ENCODE results near the gene IL17C. TPM values are rescaled to one million over a fixed set of nuclear protein-coding genes. Genes with fewer than 3 reads are reported as not detected.
A peak's percentile ranks its signal among the peaks of the same experiment; 100 is the strongest.

Gene IL17C
- total and polyA plus RNA-seq, 4 donors, result not detected

DNA sequence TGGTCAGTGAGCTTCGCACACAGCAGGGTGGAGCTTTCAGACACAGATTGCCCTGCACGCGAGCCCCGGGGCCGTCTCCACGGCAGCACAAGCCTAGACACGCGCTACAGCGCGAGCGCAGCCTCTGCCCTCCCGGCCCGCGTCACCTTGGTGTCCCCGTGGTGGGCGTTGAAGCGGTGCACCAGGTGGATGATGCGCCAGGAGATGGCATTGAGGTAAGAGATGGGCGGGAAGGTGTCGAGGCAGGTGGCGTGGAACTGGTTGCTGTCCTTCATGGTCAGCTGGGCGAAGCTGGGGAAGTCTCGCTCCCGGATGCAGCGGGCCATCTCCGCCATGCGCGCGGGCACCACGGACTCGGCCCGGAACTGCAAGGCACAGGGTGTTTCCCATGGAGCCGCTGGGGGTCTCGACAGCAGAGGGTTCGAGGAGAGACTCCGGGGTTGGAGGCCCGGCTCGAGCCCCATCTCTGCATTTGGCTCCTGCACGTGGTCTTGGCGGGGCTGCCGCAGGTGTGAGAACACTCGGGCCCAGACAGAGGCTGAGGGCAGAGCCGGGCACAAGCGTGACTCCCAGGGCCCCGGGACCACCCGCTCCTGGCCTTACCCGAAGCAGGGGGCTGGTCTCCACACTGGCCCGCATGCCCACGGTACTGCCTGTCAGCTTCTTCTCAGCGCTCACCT is 16.8 kb downstream of the IL17C start:
- WGBS (ENCODE audit: insufficient coverage), result 95% methylated on average over 50 of the region's 50 CpGs
- H3K36me3 ChIP-seq (ENCODE audit: control insufficient read depth, insufficient read depth, low read length), result peaks cover 96% of the 10 kb centered on the region

DNA sequence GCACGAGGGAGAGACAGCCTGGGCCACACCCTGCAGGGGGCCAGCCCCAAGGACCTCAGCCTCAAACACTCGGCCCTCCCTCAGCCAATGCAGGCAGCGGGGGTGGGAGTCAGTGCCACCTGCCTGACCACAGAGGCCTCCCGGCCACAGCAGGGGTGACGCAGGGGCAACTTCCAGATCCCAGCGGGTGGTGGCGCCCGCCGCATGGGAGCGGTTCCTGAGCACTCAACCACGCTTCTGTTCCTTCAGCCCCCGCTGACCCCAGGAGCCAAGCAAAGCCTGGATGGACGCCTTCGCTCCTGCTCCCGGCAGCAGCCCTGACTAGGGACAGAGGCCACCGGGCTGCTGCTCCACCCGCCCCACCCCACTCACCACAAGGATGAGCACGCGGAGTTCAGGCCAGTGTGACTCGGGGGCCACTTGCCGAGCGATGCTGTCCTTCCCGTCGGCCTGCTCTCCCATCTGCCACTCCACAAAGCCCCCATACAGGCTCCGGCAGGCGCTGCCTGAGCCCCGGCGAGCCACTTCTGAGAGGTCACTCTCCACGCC is 17.4 kb downstream of the IL17C start:
- H3K36me3 ChIP-seq (ENCODE audit: control insufficient read depth, insufficient read depth, low read length), result peaks cover 92% of the 10 kb centered on the region
- 88% methylated on average over 27 of the region's 29 CpGs for WGBS (ENCODE audit: insufficient coverage)
- H3K9me3 ChIP-seq (ENCODE audit: control insufficient read depth, insufficient read depth, low read length), result no peaks in the 10 kb centered on the region
- no peaks in the 10 kb centered on the region for H3K27me3 ChIP-seq (ENCODE audit: control insufficient read depth, insufficient read depth, low read length)
- no peak for DNase-seq (ENCODE audit: low read depth in 4 of 6, low spot score in 6 of 6)
- no peak overlapping the region for H3K4me3 ChIP-seq (ENCODE audit: low read depth, low read length)
- peaks cover 22% of the 10 kb centered on the region for H3K4me1 ChIP-seq (ENCODE audit: control insufficient read depth, insufficient read depth, low read length)
- H3K27ac ChIP-seq (ENCODE audit: low read depth, low read length), result no peak overlapping the region

More for the DNA sequence above, 16.8 kb downstream of the IL17C start:
- no peak for DNase-seq (ENCODE audit: low read depth in 4 of 6, low spot score in 6 of 6)
- Histone ChIP-seq H3K4me1 (ENCODE audit: control insufficient read depth, insufficient read depth, low read length) (peaks cover 28% of the 10 kb centered on the region), H3K27me3 (ENCODE audit: control insufficient read depth, insufficient read depth, low read length) (no peaks in the 10 kb centered on the region), H3K9me3 (ENCODE audit: control insufficient read depth, insufficient read depth, low read length) (no peaks in the 10 kb centered on the region), H3K4me3 (ENCODE audit: low read depth, low read length) (no peak overlapping the region), H3K27ac (ENCODE audit: low read depth, low read length) (no peak overlapping the region)

- H3K36me3 ChIP-seq (ENCODE audit: control insufficient read depth, insufficient read depth, low read length), result peaks cover 88% of the 10 kb centered on the region
- H3K9me3 ChIP-seq (ENCODE audit: control insufficient read depth, insufficient read depth, low read length), result no peaks in the 10 kb centered on the region
- WGBS (ENCODE audit: insufficient coverage), result 85% methylated on average over 14 of the region's 25 CpGs
- no peak for DNase-seq (ENCODE audit: low read depth in 4 of 6, low spot score in 6 of 6)
- no peak overlapping the region for H3K27ac ChIP-seq (ENCODE audit: low read depth, low read length)
- no peaks in the 10 kb centered on the region for H3K27me3 ChIP-seq (ENCODE audit: control insufficient read depth, insufficient read depth, low read length)
- H3K4me3 ChIP-seq (ENCODE audit: low read depth, low read length), result no peak overlapping the region
- peaks cover 19% of the 10 kb centered on the region for H3K4me1 ChIP-seq (ENCODE audit: control insufficient read depth, insufficient read depth, low read length)
These were observed 18.1 kb downstream of the IL17C start for GRCh38 chr16:88656291-88656980.

DNA sequence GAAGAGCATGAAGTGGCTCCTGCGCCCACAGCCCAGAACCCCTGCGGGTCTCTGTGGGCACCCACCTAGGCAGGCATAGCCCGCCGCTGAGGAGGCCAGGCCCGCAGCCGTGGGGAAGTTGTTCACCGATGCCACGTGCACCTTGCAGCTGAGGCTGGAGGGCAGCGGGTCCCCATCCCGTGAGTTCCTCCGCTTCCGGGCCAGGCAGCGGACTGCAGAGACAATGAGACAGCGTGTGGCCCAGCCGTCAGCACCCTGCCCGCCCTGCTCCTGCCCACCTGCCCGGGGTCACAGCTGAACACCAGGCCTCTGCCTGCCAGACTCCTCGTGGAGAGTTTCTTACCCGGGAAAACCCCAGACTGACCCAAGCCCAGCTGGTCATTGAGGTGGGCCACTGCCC is 19.0 kb downstream of the IL17C start:
- WGBS (ENCODE audit: insufficient coverage), result 90% methylated on average over 19 of the region's 19 CpGs
- no peak for DNase-seq (ENCODE audit: low read depth in 4 of 6, low spot score in 6 of 6)
- no peak overlapping the region for H3K27ac ChIP-seq (ENCODE audit: low read depth, low read length)
- no peaks in the 10 kb centered on the region for H3K27me3 ChIP-seq (ENCODE audit: control insufficient read depth, insufficient read depth, low read length)
- peaks cover 22% of the 10 kb centered on the region for H3K4me1 ChIP-seq (ENCODE audit: control insufficient read depth, insufficient read depth, low read length)
- H3K4me3 ChIP-seq (ENCODE audit: low read depth, low read length), result no peak overlapping the region
- peaks cover 78% of the 10 kb centered on the region for H3K36me3 ChIP-seq (ENCODE audit: control insufficient read depth, insufficient read depth, low read length)
- no peaks in the 10 kb centered on the region for H3K9me3 ChIP-seq (ENCODE audit: control insufficient read depth, insufficient read depth, low read length)

DNA sequence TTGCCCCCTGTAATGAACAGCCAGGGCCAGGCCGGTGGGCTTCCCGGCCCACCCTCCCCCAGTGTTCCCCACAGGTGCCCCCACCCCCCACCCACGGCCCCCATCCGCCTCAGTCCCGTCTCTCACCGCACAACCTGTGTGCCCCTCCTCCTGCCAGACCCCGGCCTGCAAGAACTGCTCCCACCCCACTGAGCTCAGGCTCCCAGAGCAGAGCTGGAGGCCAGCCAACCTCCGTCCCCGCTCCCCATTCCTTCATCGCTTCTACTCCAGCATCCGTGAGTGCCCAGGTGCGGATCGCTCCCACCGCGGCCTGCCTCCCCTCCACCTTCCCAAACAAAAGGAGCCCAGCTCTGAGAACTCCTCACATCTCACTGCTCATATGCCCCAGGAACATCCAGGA is 20.3 kb downstream of the IL17C start:
- no peak for DNase-seq (ENCODE audit: low read depth in 4 of 6, low spot score in 6 of 6)
- Histone ChIP-seq H3K4me3 (ENCODE audit: low read depth, low read length) (no peak overlapping the region), H3K4me1 (ENCODE audit: control insufficient read depth, insufficient read depth, low read length) (peaks cover 24% of the 10 kb centered on the region), H3K27me3 (ENCODE audit: control insufficient read depth, insufficient read depth, low read length) (no peaks in the 10 kb centered on the region), H3K9me3 (ENCODE audit: control insufficient read depth, insufficient read depth, low read length) (no peaks in the 10 kb centered on the region), H3K36me3 (ENCODE audit: control insufficient read depth, insufficient read depth, low read length) (peaks cover 65% of the 10 kb centered on the region), H3K27ac (ENCODE audit: low read depth, low read length) (no peak overlapping the region)
- 71% methylated on average over 11 of the region's 15 CpGs for WGBS (ENCODE audit: insufficient coverage)

DNA sequence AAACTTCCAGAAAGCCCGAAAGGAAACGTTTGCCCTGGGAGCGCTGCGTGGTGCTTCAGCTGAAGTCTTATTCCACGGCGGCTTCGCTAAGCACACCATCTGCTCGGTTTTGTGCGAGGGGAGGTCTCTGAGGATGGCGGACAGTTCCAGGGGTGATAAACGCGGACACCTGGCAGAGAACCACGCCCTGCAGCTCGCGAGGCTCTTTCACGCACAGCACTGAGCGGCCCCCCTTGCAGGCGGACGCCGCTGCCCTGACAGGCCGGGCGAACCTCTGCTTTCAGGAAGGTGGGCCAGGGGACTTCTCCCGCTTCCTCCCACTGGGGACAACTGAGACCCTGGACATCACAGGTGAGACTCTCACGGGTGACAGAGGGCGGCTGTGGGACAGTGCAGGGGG is 20.8 kb downstream of the IL17C start:
- WGBS (ENCODE audit: insufficient coverage), result 93% methylated on average over 25 of the region's 25 CpGs
- no peak overlapping the region for H3K4me3 ChIP-seq (ENCODE audit: low read depth, low read length)
- H3K27me3 ChIP-seq (ENCODE audit: control insufficient read depth, insufficient read depth, low read length), result no peaks in the 10 kb centered on the region
- no peak overlapping the region for H3K27ac ChIP-seq (ENCODE audit: low read depth, low read length)
- H3K4me1 ChIP-seq (ENCODE audit: control insufficient read depth, insufficient read depth, low read length), result peaks cover 28% of the 10 kb centered on the region
- H3K9me3 ChIP-seq (ENCODE audit: control insufficient read depth, insufficient read depth, low read length), result no peaks in the 10 kb centered on the region
- DNase-seq (ENCODE audit: low read depth in 4 of 6, low spot score in 6 of 6), result no peak
- H3K36me3 ChIP-seq (ENCODE audit: control insufficient read depth, insufficient read depth, low read length), result peaks cover 60% of the 10 kb centered on the region

GRCh38 chr16:88661468-88661867 is 23.1 kb downstream of the IL17C start:
- Histone ChIP-seq H3K36me3 (ENCODE audit: control insufficient read depth, insufficient read depth, low read length) (peaks cover 37% of the 10 kb centered on the region), H3K4me3 (ENCODE audit: low read depth, low read length) (no peak overlapping the region), H3K4me1 (ENCODE audit: control insufficient read depth, insufficient read depth, low read length) (peaks cover 31% of the 10 kb centered on the region), H3K9me3 (ENCODE audit: control insufficient read depth, insufficient read depth, low read length) (no peaks in the 10 kb centered on the region), H3K27ac (ENCODE audit: low read depth, low read length) (no peak overlapping the region), H3K27me3 (ENCODE audit: control insufficient read depth, insufficient read depth, low read length) (no peaks in the 10 kb centered on the region)
- WGBS (ENCODE audit: insufficient coverage), result 40% methylated on average over 4 of the region's 10 CpGs
- peak in 1 of 6 donors; percentile 50 for DNase-seq (ENCODE audit: low read depth in 4 of 6, low spot score in 6 of 6)

- peak overlapping the region; percentile 61 for H3K27ac ChIP-seq (ENCODE audit: low read depth, low read length)
- no peaks in the 10 kb centered on the region for H3K27me3 ChIP-seq (ENCODE audit: control insufficient read depth, insufficient read depth, low read length)
- no peaks in the 10 kb centered on the region for H3K9me3 ChIP-seq (ENCODE audit: control insufficient read depth, insufficient read depth, low read length)
- DNase-seq (ENCODE audit: low read depth in 4 of 6, low spot score in 6 of 6), result peak in 1 of 6 donors; percentile 14
- under 1% methylated on average over 49 of the region's 49 CpGs for WGBS (ENCODE audit: insufficient coverage)
- H3K36me3 ChIP-seq (ENCODE audit: control insufficient read depth, insufficient read depth, low read length), result peaks cover 36% of the 10 kb centered on the region
- peak overlapping the region; percentile 95 for H3K4me3 ChIP-seq (ENCODE audit: low read depth, low read length)
- H3K4me1 ChIP-seq (ENCODE audit: control insufficient read depth, insufficient read depth, low read length), result peaks cover 31% of the 10 kb centered on the region
These were observed 24.0 kb downstream of the IL17C start for GRCh38 chr16:88662222-88662842.

DNA sequence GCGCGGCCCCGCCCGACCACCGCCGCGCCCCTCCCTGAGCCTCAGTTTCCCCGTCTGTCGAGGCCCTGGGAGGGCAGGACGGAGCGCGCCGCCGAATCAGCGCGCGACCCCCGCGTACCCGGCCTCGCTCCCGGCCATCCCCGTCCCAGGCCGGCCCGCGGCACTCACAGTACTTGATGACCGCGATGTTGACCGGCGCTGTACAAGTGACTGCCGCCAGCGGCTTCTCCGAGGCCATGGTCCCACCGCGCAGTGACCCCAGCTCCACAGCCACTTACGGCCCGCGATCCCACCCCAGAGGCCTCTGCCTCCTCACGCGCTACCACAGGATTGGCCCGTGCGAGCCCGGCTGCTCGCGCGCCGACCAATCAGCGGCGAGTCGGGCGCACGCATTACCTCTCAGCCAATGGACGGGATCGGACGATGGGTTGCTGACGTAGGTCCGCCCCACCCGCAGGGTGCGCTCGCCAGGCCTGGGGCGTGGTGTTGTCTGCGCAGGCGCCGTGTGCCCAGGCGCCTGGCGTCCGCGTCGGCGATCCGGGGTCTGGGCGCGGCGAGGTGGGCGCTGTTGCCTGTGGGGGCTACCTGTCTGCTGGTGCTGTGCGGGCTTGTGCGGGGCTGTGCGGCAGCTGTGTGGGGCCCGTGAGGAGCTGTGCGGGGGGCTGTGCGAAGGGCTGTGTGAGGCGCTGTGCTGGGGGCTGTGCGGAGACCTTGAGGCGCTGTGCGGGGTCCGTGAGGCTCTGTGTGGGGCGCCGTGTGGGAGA is 24.7 kb downstream of the IL17C start, which contains the start of gene MVD:
TSS of gene MVD (minus strand) at position 249 of the 764 bp plus-strand sequence. CDS start at position 238, 11 bp downstream.
- WGBS (ENCODE audit: insufficient coverage), result under 1% methylated on average over 88 of the region's 88 CpGs

More for the DNA sequence above, 24.7 kb downstream of the IL17C start, which contains the start of gene MVD:
- Histone ChIP-seq H3K4me3 (ENCODE audit: low read depth, low read length) (peak within 1 kb of the TSS; percentile 95), H3K27me3 (ENCODE audit: control insufficient read depth, insufficient read depth, low read length) (no peaks in the 10 kb centered on the region), H3K4me1 (ENCODE audit: control insufficient read depth, insufficient read depth, low read length) (peaks cover 31% of the 10 kb centered on the region), H3K36me3 (ENCODE audit: control insufficient read depth, insufficient read depth, low read length) (peaks cover 32% of the 10 kb centered on the region), H3K27ac (ENCODE audit: low read depth, low read length) (peak within 1 kb of the TSS; percentile 79), H3K9me3 (ENCODE audit: control insufficient read depth, insufficient read depth, low read length) (no peaks in the 10 kb centered on the region)
- DNase-seq (ENCODE audit: low read depth in 4 of 6, low spot score in 6 of 6), result peak; percentile 92 to 99 (median 95)

Measured in spinal cord (tissue), 10 donors.